Hematopoietic multipotent progenitor cell treated with erythropoietin and hydrocortisone succinate and interleukin-3 and kit ligand, for 4 days (in vitro differentiated cells): Measurements from ENCODE around the gene SLMAP.

Experiments used
- DNase-seq: peaks from one replicate; pipeline ENCODE4 v3.0.0-alpha.2; 2015

Gene SLMAP

DNA sequence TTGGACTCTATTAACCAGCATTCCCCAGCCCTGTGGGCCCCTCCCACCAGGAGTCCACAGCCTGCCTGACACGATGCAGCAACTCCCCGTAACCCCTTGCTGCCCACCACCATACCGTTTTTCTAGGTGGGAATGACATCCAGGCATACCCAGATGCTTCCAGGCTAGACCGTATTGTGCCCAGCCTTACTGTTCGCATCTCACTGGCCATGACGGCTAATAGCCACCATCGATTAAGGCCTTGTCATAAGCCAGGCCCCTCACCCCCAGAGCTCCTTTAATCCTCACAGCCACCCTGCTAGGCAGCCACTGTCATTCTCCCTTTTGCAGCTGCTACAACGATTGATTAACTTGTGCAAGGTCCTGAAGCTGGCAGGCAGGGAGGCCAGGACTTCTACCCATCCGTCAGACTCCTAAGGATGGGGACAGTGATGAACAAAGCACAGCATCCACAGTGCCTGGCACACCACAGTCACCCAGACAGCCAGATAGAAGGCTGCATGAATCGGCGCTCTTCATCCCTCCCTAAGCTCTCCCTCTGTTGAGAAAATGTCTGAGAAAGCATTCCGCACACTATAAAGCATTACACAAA is 192.1 kb downstream of the SLMAP start:
- no peak for DNase-seq

DNA sequence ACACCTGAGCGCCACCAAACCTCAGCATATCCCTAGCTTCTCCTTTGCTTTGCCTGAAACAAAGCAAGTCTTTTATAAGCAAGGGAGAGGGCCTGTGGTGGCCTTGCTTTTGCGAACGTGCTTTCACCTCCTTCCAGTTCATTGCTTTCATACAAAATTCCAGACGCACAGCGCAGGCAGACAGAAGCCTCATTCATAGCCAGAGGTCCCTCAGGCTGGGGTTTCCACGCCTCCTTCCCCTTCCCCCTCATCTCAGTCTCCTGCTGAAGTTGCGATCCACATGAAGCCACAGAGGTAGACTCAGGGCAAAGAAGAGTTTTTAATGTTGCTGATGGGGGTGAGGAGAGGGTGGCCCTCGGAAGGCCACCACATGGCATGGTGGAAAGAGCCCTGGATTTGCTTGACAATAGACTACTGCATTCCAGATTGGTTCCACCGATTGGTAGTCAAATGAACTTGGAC is 192.7 kb downstream of the SLMAP start:
- no peak for DNase-seq

DNA sequence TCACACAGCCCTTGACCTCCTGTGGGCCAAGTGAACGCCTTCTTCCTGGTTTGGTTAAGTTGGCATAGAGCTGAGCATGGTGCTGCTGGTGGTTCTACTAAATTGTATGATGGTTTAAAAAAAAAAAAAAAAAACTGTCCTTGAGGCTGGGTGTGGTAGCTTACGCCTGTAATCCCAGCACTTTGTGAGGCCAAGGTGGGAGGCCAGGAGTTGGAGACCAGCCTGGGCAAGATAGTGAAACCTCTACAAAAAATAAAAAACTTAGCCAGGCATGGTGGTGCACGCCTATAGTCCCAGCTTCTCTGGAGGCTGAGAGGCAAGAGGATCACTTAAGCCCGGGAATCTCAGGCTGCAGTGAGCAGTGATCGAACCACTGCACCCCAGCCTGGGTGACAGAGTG is 193.2 kb downstream of the SLMAP start:
- no peak for DNase-seq

DNA sequence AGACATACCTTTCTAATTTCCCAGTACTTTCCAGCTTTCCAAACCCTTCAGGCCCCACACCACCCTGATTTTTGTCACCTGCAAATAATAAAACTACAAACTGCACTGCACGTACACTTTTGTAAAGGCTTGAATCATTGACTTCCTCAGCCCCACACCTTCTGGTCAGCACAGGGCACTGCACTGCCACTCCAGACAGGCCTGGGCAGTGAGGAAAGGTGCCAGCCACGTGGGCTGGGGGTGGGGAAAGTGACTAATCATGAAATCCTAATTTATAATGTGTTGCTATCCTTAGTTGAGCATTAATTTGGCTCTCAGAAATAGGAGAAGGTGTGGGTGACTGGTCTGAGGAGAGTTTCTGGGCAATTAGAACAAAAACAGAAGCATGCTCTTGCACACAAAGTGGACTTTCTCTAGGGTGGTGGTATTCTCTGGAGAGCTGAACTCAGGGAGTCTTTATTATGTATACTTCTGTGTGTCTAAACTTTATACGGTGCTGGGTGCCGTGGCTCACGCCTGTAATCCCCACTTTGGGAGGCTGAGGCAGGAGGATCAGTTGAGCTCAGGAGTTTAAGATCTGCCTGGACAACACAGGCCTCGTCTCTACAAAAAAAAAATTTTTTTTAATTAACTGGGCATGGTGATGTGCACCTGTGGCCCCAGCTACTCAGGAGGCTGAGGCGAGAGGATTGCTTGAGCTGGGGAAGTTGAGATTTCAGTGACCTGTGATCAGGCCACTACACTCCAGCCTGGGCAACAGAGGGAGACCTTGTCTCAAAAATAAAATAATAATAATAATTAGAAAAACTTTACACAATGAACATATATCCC is 193.9 kb downstream of the SLMAP start:
- DNase-seq: peak; percentile 48

DNA sequence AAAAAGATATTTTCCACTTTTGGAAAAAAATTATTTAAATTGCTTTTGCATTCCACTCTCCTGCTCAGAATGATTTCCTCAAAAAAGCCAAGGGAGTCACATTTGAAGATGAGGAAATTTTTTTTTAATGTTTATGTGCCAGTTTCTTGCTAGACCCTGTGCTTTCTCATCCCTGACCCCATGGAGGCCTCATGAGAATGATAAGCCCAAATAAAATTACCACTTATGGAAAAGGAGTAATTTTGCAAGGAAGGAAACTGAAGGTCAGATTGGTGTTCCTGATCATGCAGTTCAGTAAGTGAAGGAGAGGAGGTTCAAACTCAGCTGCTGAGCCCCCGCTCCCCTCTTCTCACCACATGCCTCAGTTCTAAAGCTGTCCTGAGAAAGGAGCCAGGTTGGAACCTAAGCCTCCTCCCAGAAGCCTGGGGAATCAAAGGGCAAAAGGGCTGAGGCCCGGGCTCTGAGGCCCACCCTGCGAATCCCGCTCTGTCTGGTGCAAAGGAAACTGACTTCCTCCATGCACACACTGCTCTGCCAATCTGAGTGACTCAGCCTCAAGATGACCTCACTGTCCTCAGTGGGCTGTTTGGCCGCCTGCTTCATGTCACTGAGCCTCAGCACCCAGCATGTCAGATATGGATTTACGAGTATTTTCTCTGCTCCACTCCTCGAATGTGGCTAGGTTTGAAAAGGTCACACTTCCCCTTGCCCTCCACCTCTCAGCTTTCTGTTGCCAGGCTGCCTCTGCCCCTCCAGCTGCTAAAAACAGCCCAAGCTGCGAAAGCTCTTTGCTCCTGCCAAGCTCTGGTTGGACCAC is 195.2 kb downstream of the SLMAP start:
- peak; percentile 86 for DNase-seq

DNA sequence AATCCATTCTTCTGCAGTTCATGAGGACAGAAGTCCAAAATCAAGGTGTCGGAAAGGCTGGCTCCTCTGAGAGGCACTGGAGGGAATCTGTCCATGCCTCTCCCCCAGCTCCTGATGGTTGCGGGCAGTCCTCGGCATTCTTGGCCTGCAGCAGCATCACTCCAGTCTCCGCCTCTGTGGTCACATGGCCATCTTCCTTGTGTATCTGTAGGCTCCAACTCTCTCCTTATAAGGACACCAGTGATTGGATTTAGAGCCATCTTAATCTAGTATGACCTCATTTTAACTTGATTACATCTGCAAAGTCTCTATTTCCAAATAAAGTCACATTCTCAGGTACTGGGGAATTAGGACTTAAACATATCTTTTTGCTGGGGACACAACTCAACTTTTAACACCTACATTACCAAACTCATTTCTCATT is 196.1 kb downstream of the SLMAP start:
- no peak for DNase-seq

DNA sequence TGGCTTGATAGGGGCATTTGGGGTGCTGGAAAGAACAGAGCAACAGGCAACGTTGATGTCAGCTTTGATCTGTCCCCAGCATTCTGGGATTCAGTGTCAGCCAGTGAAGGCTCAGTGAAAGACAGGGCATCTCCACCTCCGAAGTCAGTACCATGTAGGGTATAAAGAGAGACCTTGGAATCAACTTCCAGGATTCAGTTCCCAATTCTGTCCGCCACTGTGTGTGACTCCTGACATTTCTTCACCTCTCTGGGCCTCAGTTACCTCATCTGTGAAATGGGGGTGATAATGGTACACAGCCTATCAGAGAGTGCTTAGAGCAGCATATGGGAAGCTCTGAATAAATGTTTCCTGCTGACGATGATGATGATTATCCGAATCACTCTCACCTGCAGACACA is 196.5 kb downstream of the SLMAP start:
- no peak for DNase-seq

DNA sequence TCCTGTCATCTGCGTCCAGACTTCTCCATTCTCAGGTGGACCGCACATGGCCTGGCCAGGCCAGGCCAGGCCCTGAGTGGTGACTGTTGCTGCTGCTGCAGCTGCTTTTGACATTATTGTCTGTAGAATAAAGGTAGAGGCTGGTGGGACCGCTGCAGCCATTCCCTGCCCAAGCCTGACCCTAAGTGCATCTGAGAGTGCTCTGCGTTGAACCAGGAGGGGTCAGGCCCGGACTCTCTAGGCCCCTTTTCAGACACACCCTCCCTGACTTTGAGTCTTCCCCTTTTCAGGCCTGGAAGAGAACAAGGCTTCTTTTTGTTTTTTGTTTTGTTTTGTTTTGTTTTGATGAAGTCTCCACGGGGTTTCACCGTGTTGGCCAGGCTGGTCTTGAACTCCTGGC is 197.5 kb downstream of the SLMAP start:
- peak; percentile 41 for DNase-seq

DNA sequence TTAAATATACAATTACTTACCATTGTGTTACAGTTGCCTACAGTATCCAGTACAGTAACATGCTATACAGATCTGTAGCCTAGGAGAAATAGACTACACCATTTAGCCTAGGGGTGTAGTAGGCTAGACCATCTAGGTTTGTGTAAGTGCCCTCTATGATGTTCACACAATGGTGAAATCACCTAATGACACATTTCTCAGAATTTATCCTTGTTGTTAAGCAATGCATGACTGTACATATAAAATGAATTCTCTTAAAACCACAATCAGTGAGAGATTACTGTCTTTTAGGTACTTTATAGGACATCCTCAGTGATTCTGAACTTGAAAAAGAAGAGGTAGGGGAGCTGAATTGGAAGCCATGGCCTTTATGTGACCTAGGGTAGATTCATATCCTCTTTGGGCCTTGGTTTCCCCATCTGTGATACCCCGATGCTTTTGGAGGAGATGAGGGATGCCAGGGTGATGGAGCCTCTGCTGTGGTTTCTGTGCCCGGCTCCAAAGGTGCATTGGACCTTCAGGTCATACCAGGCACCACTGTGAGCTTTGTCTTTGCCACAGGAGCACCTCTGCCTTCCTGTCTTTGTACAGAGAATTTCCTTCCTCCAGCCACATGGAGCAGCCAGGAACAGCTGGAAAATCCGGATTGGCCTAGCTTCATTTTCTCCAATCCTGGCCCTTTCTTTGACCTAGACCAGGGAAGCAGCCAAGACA is 200.2 kb downstream of the SLMAP start:
- peak; percentile 73 for DNase-seq

DNA sequence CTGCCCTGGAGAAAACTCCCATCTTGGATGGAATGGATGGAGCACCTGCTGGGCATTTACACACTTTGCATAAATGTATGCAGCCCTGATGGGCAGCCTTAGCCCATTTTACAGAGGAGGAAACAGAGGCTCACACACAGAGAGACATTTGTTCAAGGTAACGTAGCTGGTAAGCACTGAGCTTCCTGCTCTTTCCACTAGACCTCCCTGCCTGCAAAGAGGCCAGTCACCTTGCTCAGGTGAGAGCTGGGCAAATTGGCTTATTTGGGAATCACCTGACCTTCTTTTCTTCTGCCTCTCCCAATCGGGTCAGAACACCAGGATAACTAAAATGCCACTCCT is 200.7 kb downstream of the SLMAP start:
- no peak for DNase-seq

DNA sequence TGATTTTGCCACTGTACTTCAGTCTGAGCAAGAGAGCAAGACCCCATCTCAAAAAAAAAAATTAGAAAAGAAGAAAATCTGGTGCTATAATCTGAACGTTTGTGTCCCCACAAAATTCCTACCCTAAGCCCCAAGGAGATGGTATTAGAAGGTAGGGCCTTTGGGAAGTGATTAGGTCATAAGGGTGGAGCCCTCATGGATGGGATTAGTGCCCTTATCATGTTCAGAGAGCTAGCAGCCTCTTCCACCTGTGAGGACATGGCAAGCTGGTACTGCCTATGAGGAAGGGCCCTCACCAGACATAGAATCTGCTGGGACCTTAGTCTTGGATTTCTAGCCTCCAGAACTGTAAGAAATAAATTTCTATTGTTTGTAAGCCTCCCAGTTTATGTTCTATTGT is 201.7 kb downstream of the SLMAP start:
- DNase-seq: no peak

DNA sequence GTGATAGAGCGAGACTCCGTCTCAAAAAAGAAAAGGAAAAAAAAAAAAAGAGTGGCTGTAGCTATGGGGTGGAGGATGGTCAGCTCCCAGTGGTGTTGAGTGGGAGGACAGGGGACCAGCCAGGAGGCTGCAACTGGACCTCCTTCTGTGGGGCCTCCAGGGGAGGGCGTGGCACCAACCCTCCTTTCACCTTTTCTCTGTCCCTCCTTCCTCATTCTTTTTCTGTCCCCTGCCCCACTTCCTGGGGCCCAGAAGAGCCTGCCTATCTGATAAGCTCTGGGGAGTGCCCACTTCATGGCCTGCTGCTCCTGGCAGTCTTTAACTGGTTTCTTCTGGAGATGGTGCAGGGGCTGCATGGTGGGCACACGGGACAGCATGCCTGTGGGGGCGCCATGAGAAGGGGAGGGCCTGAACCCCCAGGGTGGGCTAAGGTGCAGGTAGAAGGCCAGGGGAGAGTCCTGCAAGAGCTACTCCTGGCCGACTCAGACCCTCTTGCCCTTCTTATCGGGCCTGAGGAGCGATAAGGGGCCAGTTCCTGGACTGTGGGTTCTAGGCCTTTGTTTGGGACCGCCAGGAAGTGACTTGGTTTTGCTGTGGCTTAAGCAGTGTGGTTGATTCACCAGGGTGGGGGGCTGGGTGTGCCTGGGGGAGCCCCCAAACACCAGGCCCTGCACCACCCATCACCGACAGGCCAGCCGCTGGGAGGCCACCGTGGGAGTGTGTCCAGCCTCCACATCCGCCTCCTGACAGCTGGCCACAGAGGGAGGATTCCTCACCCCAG is 202.7 kb downstream of the SLMAP start:
- DNase-seq: peak; percentile 82

DNA sequence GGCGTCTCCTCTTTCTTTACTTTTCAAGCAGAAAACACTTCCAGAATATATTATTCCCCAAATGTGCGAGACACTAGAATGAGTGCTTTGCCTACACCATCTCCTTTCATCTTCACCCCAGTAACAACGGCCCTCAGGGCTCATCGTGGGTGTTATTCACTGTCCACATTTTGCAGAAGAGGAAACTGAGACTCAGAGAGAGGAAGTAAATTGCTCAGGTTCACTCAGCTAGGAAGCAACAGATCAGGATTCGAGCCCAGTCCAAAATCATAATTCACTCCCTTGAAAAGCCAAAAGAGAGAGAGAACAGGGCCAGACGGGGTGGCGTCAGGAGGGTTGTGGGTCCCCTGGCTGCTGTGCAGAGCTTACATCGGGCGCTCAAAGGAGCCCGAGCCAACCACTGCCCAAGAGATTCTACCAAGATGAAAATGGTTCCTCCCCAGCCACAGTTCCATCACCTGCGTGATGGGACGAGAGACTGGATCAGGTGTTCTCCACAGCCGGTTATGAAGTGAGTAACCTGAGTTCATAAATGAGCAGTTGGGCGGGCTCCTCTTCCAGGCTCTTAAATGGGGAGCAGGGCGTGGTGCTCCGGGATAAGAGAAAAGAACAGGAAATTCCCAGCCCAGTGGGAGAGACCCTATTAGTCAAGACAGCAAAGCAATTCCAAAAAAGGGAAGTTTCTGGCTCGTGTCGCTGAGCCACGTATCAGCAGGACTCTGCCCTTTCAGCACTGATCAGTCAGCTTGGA is 203.5 kb downstream of the SLMAP start:
- DNase-seq: peak; percentile 49

DNA sequence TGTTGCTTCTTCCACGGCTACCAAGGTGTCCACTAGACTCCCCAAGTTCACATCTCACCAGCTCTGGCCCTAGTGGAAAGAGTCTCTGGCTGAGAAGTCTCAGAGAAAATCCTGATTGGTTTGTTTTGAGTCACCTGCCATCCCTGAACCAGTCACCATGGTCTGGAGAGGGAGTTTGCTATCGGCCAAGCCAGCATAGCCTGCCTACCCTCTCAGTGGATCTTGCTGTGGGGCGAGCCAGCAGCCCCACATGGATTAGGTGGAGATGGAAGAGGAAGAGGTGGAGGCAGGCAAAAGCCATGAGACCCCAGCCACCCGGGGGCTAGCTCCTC is 204.0 kb downstream of the SLMAP start:
- DNase-seq: no peak

DNA sequence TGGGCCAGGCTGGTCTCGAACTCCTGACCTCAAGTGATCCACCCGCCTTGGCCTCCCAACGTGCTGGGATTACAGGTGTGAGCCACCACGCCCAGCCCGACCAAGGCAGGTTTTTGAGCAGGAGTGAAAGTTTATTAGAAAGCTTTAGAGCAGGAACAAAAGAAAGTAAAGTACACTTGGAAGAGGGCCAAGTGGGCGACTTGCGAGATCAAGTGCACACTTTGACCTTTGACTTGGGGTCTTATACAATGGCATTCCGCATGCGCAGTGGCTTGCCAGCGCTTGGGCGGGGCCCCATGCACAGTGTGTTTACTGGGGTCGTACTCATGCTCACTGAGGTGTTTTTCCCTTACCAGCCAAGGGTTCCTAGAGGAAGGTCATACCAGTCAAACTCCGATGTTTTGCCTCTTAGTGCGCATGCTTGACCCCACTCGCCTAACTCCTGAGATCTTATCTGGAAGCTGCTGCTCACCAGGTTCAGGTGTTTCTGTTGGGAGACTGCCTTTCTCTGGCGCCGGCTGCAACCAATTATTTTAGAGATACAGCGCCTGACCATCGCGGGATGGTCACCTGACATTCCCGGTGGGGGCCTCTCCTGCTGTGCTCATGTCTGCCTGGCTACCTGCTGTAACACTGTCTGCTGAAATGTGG is 205.2 kb downstream of the SLMAP start:
- no peak for DNase-seq

DNA sequence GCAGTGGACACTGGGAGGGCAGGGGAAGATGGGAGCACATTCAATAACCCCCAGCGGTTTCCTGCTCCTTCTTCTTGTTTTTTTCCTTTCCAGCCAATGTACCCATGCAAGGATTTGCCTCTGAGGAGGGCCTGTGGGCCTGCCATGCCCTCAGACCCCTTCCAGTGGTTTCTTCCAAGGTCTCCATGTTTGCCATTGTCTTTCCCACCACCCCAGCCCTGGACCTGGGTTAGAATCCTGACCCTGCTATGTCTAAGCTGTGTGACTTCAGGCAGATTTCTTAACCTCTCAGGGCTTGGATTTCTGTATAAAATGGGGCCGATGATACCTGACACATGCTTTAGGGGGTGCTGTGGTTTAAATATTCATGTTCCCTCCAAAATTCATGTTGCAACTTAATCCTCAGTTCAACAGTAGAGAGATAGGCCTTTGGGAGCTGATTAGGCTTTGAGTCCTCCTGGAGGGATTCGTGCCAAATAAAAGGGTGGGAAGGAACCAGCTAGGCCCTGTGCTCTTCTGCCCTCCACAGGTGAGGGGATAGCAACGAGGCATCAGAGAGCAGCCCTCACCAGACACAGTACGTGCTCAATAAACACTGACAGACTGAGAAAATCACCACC is 205.8 kb downstream of the SLMAP start:
- peak; percentile 79 for DNase-seq

DNA sequence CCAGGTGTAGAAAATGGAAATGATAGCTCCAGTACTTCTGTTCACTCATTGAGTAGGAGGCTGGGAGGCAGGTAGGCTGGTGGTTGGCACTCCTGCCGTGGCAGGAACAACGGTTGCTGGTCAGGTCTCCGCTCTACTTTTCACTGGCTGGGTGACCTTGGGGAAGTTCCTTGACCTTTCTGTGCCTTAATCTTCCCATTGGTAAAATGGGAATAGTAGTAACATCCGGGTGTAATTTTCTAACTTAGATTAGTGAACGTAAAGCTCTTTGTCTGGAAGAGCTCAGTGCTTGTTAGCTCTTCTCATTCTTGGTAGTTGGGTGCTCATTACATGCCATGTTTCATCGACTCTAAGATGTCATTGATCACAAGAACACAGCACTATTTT is 206.3 kb downstream of the SLMAP start:
- no peak for DNase-seq

DNA sequence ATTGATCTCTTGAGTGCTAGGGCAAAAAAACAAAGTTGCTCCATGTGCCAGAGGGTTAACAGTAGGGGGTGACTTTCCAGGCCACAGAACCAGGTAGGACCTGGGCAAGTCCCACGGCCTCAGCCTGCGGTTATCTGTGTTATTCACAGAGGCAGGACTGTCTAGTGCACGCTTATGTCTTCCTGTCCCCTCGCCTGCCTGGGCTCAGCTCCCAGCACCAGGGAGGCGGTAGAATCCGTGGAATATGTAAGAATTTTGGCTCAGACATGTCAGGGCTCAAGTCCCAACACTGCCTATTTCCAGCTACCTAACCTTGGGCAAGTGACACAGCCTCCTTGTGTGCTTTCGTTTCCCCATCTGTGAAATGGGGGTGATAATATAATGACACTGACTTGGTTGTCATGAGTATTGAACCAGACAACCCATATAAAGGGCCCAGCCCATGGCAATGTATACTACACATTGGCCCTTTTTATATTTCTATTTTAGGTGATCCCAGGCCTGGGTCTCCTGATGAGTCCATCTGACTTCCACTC is 207.8 kb downstream of the SLMAP start:
- DNase-seq: no peak

DNA sequence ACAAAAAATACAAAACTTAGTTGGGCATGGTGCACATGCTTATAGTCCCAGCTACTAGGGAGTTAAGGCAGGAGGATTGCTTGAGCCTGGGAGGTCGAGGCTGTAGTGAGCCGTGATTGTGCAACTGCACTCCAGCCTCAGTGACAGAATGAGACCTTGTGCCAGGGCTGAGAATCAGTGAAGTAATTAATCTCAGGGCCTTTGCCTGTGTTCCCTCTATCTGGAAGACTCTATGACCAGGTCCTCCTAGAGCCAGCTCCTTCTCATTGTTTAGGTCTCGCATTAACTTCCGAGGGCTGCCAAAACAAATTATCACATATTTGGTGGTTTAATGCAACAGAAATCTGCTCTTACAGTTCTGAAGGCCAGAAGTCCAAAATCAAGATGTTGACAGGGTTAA is 210.7 kb downstream of the SLMAP start:
- no peak for DNase-seq

DNA sequence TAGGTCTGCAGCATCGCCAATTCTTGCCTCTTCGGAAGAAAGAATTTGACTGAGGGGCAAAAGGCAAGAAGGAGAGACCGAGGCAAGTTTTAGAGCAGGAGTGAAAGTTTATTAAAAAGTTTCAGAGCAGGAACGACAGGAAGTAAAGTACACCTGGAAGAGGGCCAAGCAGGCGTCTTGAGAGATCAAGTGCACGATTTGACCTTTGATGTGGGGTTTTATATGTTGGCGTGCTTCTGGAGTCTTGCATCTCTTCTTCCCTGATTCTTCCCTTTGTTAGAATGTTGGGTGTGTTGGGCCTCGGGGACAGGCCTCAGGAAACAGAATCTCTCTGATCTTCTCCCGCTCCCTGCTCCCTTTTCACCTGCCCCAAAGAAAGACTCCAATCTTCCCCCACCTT is 211.5 kb downstream of the SLMAP start:
- DNase-seq: no peak
